ENCODE data around the gene EXOC3.
"Not testable (repeated sequence)": the region's sequence is repeated elsewhere in the genome, so short reads cannot be mapped to it uniquely, and the experiment has no call there.

The EXOC3 gene

DNA sequence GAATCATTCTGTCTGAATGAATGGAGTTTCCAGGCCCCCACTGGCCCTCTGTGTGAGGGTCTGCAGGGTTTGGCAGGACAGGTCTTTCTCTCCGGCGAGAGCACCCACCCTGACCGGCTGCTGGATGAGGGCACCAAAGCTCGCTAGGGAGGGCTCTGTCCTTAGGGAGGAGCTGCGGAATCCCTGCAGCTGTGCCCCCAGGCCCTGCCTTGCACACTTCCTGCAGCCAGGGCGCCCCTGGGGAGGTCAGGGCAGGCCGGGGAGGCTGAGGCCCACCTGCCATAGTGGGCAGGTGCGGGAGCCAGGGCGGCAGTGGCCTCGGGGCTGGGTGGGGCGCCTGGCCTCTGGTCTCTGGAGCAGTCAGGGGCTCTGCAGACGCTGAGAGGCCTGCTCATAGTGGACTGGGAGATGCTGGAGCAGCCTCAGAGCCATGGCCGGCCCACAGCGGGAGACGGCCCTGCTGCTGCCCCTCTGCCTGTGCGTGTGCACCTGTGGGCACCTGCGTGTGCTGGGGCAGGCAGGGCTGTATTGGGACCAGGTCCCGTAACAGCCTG is 36.1 kb downstream of the EXOC3 start:
- no peak overlapping the region for H3K4me3 ChIP-seq (ENCODE audit: low read depth, low read length)
- DNase-seq (ENCODE audit: low read depth): no peak

DNA sequence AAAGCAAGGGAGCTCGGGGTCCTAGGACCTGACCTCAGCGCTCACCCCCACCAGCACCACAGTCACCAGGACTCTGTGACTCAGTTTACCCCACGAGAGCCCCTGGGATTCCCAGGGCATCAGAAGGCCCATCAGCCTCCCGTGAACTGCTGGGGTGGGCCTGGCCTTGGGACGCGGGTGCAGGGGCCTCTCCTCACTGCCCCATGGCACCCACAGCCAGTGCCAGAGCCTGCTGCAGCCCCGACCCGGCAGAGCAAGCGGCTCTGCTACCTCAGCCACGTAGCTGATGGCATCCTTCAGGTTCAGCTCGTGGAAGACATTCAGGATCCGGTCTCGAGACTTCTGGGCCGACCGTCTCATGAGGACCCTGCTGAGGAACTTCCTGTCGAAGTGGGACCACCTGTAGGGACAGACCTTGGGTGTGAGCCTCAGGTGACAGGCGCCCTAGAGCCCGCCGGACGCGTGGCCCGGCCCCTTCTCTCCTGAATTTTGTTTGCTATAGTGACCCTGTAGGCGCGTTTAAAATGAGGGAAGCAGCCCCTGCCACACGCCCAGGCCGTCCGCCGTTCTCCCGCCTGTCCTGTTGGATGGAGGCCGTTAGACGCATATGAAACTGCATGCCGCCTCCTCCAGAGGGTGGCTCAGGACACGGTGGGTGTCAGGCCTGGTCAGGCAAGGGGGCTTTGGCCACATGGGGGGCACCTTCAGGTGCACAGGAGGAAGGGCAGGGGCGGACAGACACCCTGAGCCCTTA is 36.8 kb downstream of the EXOC3 start:
- no peak overlapping the region for H3K4me3 ChIP-seq (ENCODE audit: low read depth, low read length)
- no peak for DNase-seq (ENCODE audit: low read depth)

DNA sequence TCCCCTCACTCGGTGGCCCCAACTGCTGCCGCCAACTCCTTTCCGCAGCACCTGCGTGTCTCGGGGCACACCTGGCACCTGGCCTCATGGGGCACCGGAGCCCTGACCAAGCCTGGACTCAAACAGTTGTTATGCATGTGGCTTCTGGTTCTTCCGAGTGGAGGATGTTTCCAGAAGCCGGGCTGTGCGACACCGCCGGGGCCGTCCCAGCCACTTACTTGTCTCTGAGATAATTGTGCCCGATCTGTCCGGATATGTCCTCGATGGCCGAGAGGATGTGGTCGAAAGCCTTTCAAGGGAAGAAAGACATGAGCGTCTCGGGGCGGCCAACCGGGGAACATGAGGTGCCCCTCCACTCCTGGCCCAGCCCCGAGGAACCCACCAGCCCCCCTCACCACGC is 38.4 kb downstream of the EXOC3 start:
- no peak for DNase-seq (ENCODE audit: low read depth)
- H3K4me3 ChIP-seq (ENCODE audit: low read depth, low read length): no peak overlapping the region

DNA sequence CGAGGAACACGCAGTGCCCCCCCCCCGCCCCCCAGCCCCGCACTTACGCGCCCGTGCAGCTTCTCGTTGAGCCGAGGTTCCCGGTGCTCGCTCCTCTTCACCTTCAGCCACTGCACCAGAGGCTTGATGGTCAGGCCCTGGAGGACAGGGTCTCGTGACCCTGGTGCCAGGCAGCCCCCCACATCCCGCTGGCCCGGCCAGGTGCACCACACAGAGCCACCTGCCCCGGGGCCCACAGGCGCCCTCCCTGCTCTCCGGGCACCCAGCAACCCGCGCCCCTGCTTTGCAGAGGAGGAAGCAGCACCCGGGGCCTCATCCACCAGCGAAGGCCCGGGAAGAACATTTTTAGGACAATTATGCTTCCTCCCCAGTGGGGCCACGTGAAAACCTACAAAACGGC is 39.0 kb downstream of the EXOC3 start:
- H3K4me3 ChIP-seq (ENCODE audit: low read depth, low read length): no peak overlapping the region

DNA sequence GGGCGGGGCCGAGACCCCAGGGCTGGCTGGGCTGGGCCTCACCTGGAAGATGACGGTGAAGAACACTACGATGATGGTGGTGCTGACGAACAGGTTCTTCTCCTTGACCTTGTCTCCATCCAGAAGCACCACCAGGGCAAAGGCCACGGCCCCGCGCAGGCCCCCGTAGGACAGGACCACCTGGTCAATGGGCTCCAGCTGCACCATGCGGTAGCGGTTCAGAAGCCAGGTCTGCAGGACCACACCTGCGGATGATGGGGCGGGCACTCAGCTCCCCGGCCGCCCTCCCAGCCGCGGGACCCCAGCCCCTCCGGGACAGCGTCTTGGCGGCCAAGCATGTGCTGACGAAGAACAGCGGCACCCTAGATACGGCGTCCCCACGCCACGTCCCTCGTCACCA is 39.5 kb downstream of the EXOC3 start:
- no peak for DNase-seq (ENCODE audit: low read depth)
- H3K4me3 ChIP-seq (ENCODE audit: low read depth, low read length): no peak overlapping the region

More for the DNA sequence above, 39.0 kb downstream of the EXOC3 start:
- no peak for DNase-seq (ENCODE audit: low read depth)

DNA sequence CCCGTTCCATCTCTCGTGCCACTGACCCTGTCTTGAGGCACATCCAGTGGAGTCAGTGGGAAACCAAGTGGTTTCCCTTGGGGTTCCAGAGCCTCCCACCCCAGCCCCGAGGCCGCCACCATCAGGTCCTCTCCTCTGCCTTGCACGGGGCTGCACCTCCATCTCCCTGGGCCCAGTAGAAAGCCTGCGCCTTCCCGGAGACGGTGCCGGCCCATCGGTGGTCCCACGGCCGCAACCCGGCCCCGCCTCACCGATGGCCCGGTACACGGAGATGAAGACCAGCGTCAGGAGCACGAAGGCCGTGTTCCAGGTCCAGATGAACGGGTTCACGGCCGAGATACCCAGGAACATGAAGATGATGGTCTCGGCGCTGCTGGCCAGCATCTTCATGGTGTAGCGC is 40.0 kb downstream of the EXOC3 start:
- H3K4me3 ChIP-seq (ENCODE audit: low read depth, low read length): no peak overlapping the region
- no peak for DNase-seq (ENCODE audit: low read depth)

DNA sequence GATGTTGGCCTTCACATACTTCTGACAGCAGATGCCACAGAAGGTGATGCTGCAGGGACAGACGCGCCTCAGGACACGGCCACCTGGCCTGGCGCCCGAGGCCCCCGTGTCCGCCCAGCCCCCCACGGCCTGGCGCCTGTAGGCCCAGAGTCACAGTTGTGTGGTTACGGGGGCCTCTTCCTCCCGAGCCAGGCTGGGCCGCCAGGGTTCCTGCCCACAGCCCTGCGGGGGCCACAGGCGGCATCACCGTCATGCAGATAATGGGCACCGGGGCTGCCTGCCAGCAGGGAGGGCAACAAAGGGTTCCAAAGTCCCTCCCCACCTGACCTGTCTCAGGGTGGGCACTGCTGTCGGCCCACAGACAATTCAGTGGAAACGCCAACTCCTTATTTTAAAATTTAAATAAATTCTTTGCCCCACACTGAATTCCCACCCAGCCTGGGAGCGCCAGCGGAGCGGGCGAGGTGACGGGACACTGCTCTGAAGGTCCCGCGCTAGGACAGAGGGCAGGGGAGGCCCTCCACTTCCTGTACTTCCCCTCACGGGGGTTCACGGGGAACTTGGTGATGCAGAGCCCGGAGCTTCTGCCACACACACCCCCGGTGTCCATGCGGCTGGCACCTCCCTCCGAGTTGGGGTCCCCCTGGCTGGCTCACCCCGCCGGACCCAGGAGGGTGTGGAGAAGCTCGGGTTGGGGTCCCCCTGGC is 40.6 kb downstream of the EXOC3 start:
- DNase-seq (ENCODE audit: low read depth): no peak
- H3K4me3 ChIP-seq (ENCODE audit: low read depth, low read length): no peak overlapping the region

DNA sequence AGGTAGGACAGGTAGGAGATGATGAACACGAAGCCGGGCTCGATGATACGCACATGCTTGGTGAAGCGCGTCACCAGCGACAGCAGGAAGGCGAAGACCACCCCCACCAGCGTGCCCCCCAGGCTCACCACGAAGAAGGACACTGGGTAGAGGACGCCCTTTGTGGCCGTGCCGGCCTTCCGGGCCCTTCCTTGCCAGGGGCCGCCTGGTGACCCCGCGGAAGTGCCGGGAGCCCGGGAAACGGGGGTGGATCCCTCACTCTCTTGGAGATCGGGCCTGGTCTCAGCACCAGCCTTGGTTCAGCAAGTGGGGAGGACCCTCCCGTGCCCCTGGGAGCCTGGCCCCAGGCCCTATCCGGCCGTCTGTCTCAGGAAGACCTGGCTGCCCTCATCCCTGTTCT is 41.6 kb downstream of the EXOC3 start:
- no peak overlapping the region for H3K4me3 ChIP-seq (ENCODE audit: low read depth, low read length)
- no peak for DNase-seq (ENCODE audit: low read depth)

DNA sequence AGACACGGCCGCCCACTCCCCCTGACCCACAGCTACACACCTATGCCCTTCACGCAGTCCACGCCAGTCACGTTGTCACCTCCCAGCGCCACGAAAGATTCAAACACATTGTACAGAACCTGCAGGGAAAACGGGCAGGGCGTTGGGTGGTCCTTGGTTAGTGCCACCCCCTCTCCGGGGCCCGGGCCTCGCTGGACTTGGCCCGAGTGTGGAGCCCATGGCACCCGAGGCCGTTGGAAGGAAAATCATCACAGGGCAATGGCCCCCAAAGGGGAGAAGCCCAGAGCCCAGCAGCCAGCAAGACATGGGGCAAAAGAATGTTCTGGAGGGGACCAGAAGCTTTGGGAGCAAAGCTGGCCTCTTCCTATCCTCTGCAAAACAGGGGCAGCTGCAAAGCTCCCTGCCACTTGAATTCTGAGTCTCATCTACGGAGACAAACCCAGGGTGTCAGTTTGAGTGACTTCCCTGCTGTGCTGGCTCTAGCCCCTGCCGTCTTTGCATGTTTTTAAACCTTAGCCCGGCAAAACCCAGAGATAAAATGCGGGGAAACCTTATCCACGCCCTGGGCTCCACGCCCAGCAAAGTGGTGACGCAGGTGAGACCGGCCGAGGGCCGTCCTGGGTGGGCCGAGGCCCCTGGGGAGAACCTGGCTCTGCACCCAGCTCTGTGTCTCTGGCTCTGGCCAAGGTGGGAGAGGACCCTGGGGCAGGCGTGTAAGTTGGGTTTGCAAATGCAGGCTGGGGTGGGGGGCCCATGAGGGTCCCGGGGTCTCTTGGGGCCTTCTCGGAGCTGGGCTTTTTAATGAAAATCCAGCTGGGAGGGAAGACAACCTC is 42.4 kb downstream of the EXOC3 start:
- no peak for DNase-seq (ENCODE audit: low read depth)
- no peak overlapping the region for H3K4me3 ChIP-seq (ENCODE audit: low read depth, low read length)

DNA sequence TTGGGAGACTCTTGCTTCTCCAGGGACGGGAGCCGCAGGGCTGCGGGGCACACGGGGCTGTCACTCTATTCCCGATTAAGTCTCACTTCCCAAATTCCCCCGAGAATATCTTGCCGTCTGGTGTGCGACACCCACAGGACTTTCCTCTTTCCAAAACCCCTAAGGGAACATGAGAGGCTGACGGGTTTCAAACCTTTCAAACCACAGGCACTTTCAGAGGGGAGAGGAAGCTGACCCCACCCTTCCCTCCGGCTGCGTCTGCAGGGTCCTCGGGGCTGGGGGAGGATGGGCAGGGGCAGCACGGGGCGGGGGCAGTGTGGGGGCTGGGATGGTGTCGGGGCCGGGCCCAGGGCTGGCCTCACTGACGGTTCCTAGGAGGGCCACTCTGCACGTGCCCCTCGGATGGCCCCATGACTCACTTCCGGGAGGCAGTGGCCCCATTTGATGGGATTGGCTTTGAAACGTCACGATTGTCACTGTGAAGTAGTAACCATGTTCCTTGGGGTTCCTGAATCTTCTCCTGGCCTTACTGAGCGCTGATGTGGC is 43.0 kb downstream of the EXOC3 start:
- no peak for DNase-seq (ENCODE audit: low read depth)
- H3K4me3 ChIP-seq (ENCODE audit: low read depth, low read length): no peak overlapping the region

DNA sequence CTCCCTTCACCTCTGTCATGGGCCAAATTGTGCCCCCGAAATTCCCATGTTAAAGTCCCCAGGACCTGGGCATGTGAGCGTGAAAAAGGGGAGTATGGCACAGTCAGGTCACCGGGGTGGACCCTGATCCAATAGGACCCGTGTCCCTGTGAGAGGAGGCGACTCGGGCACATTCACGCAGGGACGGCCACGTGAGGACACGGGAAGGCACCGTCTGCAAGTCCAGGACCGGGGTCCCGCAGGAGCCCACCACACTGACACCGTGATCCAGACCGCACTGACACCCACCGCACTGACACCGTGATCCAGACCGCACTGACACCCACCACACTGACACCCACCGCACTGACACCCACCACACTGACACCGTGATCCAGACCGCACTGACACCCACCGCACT is 43.6 kb downstream of the EXOC3 start:
- not testable (repeated sequence) for DNase-seq (ENCODE audit: low read depth); H3K4me3 ChIP-seq (ENCODE audit: low read depth, low read length)

DNA sequence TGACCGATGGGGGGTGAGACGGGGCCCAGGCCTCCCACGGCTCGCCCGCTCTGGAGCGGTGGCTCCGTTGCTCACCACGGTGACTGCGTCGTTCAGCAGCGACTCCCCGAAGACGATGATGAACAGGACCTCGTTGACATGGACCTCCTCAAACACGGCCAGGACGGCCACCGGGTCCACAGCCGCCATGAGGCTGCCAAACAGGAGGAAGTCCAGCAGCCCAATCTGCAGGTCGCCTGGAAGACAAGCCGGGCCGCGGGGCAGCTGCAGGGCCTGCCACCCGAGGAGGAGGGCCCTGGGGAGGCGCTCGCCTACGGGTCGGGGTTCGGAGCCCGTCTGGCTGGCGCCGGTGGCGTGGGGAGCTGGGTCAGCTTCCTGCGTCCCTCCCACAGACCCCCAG is 45.3 kb downstream of the EXOC3 start:
- no peak for DNase-seq (ENCODE audit: low read depth)
- H3K4me3 ChIP-seq (ENCODE audit: low read depth, low read length): no peak overlapping the region

DNA sequence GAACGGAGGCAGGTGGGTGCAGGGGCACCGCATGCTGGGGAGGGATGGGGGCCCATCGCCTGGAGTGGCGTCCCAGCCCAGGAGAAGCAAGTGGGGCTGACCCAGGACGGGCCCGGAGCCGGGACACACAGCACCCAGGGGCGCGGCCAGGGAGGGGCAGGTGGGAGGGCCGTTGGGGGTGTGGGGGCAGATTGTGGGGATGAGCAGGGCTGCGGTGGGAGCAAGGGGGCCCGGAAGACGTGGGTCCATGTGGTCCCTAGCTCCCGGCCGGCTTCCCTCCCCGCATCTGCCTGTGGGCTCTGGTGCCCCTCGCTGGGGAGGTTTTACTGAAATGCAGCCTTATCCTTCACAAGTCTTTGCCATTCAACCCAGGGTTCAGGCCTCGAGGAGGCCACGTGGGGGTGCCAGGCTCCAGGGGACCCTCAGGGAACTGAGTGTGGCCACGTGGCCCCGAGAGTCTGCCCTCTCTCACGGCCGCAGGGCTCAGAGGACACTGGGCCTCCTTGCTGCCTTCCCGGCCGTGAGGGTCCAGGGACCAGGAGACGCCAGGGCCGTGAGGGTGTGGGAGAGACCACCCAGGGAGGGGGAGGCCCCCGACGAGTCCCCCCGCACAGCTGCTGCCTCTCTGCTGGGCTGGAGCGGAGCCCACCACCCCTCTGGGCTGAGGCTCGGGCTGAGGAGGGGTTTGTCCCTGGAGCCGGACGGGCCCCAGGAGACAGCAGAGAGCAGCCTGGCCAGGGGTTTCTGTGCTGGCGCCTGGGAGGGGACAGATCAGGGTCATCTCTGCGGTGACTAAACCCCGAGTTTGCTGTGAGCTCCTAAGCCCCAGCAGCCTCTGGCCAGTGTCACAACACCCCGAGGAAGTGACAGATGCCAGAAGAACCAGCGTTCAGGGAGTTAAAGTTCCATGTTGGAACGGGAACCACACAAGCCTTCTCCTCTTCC is 46.0 kb downstream of the EXOC3 start:
- no peak overlapping the region for H3K4me3 ChIP-seq (ENCODE audit: low read depth, low read length)

DNA sequence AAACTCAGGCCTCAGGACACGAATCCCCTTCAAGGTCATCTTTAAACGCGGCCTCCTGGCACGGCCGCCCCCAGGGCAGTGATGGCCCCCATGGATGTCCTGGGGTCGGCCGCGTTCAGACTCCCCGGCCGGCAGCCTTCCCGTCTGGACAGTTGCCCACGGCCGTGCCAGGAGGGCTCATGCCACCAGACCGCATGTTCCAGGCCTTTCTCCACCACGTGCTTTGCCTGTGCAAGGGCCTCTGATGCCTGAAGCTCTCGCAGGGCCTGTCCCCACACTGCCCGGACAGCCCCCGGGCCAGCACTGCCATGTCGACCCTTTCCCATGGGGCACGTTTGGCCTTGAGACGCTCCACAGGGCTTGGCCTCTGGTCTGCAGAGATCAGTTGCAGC is 46.7 kb downstream of the EXOC3 start:
- no peak for DNase-seq (ENCODE audit: low read depth)

More for the DNA sequence above, 46.0 kb downstream of the EXOC3 start:
- no peak for DNase-seq (ENCODE audit: low read depth)

DNA sequence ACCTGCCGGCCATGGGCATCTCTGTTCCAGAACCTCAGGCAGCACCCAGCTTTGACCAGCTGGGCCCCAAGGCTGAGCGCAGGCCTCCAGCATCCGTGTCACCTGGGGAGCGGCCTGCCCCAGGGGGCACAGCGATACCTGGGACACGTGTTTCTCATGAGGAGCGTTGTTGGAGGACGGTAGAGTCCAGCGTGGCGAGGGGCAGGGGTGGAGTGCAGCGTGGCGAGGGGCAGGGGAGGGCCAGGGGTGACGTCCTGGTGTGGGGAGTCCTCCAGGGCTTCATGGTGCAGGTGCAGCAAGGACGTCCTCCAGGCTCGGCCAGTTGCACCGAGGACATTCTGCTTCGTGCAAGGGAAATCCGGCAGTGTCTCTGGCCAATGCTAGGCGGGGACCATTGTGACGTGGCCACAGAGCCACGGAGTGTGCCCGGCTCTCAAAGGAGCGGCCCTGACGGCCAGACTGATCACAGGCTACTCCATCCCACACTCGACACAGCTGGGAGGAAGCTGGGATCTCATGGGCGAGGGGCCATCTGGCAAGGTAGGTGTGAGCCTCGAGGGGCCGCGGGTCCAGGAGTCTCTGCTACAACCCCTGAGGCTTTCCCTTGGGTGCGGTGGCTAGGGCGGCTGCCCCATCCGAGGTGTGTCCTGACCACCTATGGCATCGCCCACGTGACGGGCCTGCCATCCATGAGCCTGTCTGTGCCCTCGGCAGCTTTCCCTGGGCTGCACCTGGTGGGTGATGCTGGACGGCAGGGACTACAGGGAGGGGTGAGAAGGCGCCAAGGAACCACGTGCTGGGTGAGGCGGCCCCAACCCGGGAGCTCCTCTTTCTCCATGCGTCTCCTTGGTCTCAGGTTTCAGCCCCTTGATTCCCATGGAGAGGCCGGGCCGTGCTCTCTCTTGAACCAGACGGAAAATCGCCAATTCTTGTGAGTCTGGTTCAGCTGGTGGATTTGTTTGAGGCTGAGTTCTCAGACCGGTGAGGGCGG is 47.4 kb downstream of the EXOC3 start:
- DNase-seq (ENCODE audit: low read depth): no peak
- no peak overlapping the region for H3K4me3 ChIP-seq (ENCODE audit: low read depth, low read length)

More for the DNA sequence above, 46.7 kb downstream of the EXOC3 start:
- no peak overlapping the region for H3K4me3 ChIP-seq (ENCODE audit: low read depth, low read length)

DNA sequence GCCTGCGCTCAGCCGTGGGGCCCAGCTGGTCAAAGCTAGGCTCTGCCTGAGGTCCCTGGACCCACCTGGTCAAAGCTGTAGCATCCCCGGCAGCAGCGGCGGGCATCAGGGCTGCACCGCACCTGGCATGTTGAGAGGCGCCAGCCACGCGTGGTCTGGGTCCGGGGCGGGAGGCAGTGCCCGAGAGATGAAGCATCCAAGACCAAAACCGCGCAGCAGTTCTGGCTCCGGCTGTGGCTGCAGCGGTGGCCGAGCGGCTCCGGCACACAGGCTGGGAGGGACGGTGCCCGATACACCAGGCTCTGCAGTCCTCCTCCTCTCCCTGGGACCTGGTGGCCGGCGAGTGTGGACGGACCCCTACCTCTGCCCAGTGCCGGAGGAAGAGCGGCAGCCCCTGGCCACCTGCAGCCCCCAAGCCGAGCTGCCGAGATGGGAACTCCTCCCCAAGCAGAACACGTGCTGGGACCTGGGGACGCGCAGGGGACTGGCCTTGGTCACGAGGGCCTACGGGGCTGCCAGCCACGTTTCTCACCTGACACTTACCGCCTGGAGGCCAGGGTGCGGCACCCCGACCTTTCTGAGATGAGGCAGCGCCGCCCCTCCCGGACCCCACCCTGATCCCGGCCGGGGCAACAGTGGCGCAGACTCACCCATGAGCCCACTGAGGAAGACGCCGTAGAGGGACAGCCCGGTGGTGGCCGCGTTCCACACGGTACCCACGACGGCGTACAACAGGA is 48.3 kb downstream of the EXOC3 start:
- H3K4me3 ChIP-seq (ENCODE audit: low read depth, low read length): no peak overlapping the region
- DNase-seq (ENCODE audit: low read depth): no peak

DNA sequence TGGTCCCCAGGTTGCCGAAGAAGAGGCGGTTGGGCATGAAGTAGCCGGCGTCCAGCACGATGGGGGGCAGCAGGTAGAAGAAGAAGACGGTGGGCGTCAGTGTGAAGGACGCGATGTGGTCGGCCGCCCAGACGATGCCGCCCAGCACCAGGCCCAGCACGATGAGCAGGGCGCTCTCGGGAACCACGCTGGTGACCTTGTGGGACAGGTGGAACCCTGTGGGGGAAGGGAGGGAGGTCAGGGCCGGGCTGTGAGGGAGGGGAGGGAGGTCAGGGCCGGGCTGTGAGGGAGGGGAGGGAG is 48.8 kb downstream of the EXOC3 start:
- H3K4me3 ChIP-seq (ENCODE audit: low read depth, low read length): no peak overlapping the region
- no peak for DNase-seq (ENCODE audit: low read depth)
